GM10266 (cell line): Measurements from ENCODE around the gene NF2.
A peak's percentile ranks its signal among the peaks of the same experiment; 100 is the strongest.

Source experiments
- DNase-seq: peaks from one replicate; pipeline ENCODE4 v3.0.0; 2012; ENCODE audit errors: extremely low spot score
- CTCF ChIP-seq: IDR thresholded peaks from 2 replicates; pipeline ENCODE4 v1.5.1; 2012; ENCODE audit warnings: mild to moderate bottlenecking, low read depth; ENCODE audit not compliant: control insufficient read depth, insufficient read depth; ENCODE audit errors: missing control alignments

Gene NF2

DNA sequence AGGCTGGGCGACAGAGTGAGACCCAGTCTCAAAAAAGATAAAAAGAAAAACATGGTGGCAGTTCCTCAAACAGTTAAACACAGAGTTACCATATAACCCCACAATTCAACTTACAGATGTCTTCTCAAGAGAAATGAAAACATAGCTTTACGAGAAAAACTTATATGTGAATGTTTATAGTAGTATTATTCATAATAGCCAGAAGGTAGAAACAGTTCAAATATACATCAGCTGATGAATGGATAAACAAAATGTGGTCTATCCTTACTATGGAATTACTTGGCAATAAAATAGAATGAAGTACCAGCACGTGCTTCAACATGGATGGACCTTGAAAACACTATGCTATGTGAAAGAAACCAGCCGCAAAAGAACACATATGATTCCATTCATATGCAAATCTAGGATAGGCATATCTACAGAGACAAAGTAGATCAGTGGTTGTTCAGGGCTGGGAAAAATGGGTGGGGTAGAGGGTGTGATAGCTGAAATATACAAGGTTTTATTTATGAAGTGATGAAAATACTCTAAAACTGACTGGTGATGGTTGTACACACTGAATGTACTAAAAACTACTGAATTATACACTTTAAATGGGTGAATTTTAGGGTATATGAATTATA lies 12.4 kb downstream of the NF2 start:
- no peak for TF ChIP-seq CTCF
- DNase-seq, result no peak

DNA sequence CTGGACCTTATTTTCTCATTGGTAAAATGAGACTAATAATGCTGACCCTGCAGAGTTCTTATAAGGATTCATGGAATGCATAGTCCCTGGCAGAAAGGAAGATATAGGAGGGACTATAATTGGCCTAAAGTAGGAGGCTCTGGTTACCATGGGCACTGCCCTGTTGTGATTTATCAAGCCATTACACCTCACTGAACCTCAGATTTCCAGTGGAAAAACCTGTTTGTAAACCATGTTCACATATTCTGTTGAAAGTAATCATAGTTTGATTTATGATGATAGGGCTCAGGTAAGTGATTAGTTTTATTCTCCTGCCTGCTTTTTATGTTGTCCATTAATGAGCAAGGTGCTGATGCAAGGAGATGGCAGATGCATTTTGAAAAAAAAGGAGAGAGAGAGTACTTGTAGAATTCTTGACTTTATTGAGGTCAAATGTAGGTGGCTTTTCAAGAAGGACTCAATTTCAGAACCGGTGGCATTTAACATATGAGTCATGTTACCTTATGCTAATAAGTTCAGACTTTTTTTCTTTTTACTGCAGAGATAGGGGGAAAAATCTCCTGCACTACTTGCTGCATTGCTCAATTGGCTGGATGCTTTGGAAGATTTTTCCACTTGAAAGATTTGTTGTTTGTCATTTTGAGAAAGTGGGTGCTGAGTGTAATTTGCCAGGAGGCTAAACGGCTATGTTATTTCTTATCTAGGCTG lies 14.6 kb downstream of the NF2 start:
- TF ChIP-seq CTCF, result no peak
- DNase-seq, result no peak

DNA sequence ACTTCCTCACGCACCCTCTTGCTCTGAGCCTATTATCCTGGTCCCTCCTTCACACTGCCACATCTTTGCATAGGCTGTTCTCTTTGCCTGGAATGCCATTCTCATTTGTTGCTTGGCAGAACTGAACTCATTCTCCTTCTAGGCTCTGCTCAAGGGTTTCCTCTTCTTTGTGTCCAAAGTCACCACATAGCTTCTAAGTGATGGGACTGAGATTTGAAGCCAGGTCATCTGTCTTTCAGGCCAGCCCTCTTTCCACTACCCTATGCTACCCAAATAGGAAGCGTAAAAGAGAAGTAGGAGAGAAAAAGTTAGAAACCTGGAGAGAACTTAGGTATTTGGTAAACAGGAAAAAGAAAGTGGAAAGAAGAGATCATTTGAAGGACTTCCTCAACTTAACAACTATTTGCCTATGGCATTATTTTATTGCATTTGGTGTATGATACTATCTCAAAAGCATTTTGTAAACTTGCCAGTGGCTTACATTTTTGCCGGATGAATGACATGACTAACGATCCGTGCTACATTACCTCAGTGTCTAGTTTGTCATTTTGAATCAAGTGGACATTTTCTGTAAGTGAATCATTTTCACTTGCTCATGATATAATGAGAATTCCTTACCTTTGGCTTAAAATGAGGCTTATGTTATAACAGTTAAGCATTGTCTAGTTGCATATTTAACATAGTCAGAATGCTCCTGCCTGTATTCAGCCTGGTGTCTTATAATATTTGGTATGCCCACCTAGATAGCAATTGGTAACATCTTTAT lies 18.5 kb downstream of the NF2 start:
- no peak for DNase-seq
- TF ChIP-seq CTCF, result no peak

GRCh38 chr22:29623059-29623458 lies 19.6 kb downstream of the NF2 start:
- DNase-seq, result no peak
- TF ChIP-seq CTCF, result no peak

DNA sequence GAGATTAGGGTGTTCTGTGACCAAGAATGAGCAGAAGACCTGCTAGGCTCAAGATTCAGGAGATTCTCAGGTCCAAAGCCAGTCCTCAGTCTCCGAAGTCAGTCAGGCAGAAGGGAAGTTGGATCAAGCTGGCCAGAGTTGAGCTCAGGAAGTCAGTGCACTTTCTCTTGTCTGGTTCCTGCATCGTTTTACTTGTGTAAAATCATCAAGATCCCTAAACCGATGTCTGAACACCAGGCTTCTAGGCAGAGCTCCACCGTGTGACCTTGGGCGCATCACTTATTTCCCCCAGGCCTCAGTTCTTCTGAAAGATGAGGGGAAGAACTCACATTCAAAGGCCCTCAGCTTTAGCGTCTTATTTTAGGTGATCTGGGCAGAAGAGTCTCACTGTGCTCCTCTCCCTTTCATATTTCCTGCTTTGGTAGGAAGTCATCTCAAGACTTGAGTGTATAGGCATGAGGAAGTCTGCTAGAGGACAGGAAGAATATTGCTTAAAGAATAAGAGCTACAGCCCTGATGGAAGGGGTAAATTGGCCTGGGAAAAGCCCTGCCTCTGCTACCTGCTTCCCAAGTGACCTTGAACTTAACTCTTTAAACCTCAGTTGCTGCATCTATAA lies 20.2 kb downstream of the NF2 start:
- no peak for DNase-seq
- no peak for TF ChIP-seq CTCF

GRCh38 chr22:29625090-29625825 lies 21.8 kb downstream of the NF2 start:
- DNase-seq, result no peak
- TF ChIP-seq CTCF, result peak; percentile 77
